ENCODE results near the gene CCDC9B.

DNA sequence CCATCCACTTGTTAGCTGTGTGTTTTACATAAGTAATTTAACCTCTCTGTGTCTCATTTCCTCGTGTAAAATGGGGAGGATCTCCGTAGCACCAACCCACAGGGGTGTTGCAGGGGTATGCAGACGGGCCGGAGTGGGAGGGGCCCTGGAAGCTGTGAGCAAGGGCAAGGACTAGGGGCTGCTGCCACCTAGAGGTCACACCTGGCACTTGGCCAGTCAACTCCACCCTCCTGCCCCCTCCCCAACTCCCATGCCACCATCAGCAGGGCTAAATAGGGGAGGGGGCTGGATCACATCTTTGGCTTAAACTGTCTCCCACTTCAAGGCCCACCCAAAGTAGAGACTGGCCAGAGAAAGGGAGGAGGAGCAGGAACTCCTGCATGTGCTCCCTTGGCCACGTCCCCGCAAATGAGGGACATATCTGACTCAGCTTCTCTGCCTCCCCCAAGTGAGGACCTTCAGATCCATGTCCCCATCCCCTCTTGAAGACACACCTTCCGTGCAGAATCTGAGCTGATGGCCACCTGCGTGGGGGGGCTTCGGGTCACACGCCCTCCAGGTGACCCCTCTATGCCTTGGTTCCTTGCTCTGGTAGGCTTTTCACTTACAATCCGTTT is 2.6 kb downstream of the CCDC9B start:
- no peak for TF ChIP-seq EZH2 (optimal IDR thresholded peaks at IDR 0.05; ENCODE audit: low read depth, low read length)
- TF ChIP-seq, protein P1, sequence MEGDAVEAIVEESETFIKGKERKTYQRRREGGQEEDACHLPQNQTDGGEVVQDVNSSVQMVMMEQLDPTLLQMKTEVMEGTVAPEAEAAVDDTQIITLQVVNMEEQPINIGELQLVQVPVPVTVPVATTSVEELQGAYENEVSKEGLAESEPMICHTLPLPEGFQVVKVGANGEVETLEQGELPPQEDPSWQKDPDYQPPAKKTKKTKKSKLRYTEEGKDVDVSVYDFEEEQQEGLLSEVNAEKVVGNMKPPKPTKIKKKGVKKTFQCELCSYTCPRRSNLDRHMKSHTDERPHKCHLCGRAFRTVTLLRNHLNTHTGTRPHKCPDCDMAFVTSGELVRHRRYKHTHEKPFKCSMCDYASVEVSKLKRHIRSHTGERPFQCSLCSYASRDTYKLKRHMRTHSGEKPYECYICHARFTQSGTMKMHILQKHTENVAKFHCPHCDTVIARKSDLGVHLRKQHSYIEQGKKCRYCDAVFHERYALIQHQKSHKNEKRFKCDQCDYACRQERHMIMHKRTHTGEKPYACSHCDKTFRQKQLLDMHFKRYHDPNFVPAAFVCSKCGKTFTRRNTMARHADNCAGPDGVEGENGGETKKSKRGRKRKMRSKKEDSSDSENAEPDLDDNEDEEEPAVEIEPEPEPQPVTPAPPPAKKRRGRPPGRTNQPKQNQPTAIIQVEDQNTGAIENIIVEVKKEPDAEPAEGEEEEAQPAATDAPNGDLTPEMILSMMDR (IDR thresholded peaks at IDR 0.05; ENCODE audit: low read length): peak; percentile 95
- no peak for TF ChIP-seq EZH2phosphoT487 (IDR thresholded peaks at IDR 0.05; ENCODE audit: low read length)
